ENCODE data around the gene VSIG2. TPM values are rescaled to one million over a fixed set of nuclear protein-coding genes. Genes with fewer than 3 reads are reported as not detected.

The VSIG2 gene
- total RNA-seq, 2 experiments from 2014 or later, result not detected

GRCh38 chr11:124762624-124763155, 10.6 kb upstream of the VSIG2 start:
- no peak for DNase-seq
- H3K9me3 Mint-ChIP-seq (ENCODE audit: low read depth), result no peaks in the 10 kb centered on the region
- H3K27me3 Mint-ChIP-seq, result peaks cover 31% of the 10 kb centered on the region
- no peak overlapping the region for H3K27ac Mint-ChIP-seq
- H3K4me3 Mint-ChIP-seq, result peak overlapping the region; percentile 81
- POLR2A ChIA-PET, result interaction anchor here (1.0 kb wide), 1 partner anchor 90 kb away, joined by 3 read pairs; the partner anchor contains the start of genes SIAE and SPA17
- CTCF ChIA-PET, result interaction anchor here (0.6 to 8.2 kb wide), 23 partner anchors 8 to 754 kb away, joined by 3 to 79 read pairs (median 5); partner anchors contain the start of genes NRGN, SIAE and SPA17
- H3K36me3 Mint-ChIP-seq (ENCODE audit: low read depth), result peaks cover 2% of the 10 kb centered on the region
- peaks cover 21% of the 10 kb centered on the region for H3K4me1 Mint-ChIP-seq
- peak; percentile 21 for ATAC-seq
- intact Hi-C loops (cut with DNase I, micrococcal nuclease), result loop anchor here (1.0 to 2.0 kb wide), 13 partner anchors 16 to 348 kb away; partner anchors contain the start of genes NRGN (in 1 of the 2), SIAE (in 1 of the 2), SPA17 (in 1 of the 2) and TBRG1 (in 1 of the 2)

GRCh38 chr11:124762105-124762623, 10.1 kb upstream of the VSIG2 start, which contains the start of gene ESAM:
Gene ESAM, minus strand, starts transcription at chr11:124762290. Its CDS starts 136 bp downstream, at chr11:124762154.
- Mint-ChIP-seq H3K27me3 (peaks cover 36% of the 10 kb centered on the region), H3K27ac (peak within 1 kb of the TSS; percentile 67), H3K36me3 (ENCODE audit: low read depth) (peaks cover 2% of the 10 kb centered on the region), H3K9me3 (ENCODE audit: low read depth) (no peaks in the 10 kb centered on the region), H3K4me1 (peaks cover 21% of the 10 kb centered on the region), H3K4me3 (peak within 1 kb of the TSS; percentile 81)
- ChIA-PET CTCF (interaction anchor here (0.6 to 8.2 kb wide), 21 partner anchors 8 to 754 kb away, joined by 3 to 79 read pairs (median 8); partner anchors contain the start of genes SIAE and SPA17), POLR2A (interaction anchor here (1.0 kb wide), 1 partner anchor 89 kb away, joined by 3 read pairs; the partner anchor contains the start of genes SIAE and SPA17)
- intact Hi-C loops (cut with DNase I, micrococcal nuclease), result loop anchor here (1.0 to 2.0 kb wide), 7 partner anchors 15 to 347 kb away; partner anchors contain the start of genes NRGN (in 1 of the 2) and TBRG1 (in 1 of the 2)
- DNase-seq, result peak; percentile 81
- ATAC-seq, result peak; percentile 67

DNA sequence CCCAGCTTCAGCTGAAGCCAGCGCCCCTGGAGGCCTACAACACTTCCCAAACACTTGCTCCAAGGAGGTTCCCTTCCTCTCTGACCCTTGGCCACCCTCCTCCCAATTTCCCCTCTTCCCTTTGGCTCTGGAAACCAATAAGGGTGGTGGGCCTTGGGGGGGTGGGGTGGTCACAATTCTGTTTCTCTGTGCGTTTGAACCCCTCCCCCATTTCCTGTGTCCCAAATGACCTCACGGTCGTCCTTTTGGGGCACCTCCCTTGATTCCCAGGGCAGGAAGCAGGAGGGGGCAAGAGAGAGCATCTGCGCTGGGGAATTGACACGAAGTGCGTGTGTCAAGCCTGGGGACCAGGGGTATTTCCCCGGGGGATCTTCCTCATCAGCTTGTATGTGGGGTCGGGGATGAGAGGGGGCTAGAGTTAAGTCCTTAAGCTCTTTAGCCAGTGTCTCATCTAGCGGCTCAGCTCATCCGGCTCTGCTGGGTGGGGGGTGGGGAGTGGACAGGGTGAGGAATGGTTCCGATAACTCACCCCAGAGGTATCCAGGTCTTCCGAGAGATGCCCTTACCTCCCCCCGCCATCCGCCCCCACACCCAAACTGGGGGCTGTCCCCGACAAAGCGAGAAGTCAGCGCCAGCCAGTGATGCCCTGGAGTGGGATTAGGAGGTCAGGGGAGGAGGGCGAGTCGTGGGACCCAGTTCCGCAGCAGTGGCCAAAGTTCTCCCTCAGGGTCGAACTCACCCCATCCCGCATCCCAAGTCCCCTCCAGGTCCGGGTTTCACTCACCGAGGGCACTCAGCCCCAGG, 9.4 kb upstream of the VSIG2 start:
- Mint-ChIP-seq H3K4me1 (peaks cover 21% of the 10 kb centered on the region), H3K27ac (no peak overlapping the region), H3K27me3 (peaks cover 42% of the 10 kb centered on the region), H3K36me3 (ENCODE audit: low read depth) (no peaks in the 10 kb centered on the region), H3K4me3 (peak overlapping the region; percentile 58), H3K9me3 (ENCODE audit: low read depth) (no peaks in the 10 kb centered on the region)
- intact Hi-C loops (cut with DNase I, micrococcal nuclease), result loop anchor here (1.0 to 2.0 kb wide), 7 partner anchors 15 to 347 kb away; partner anchors contain the start of genes NRGN (in 1 of the 2) and TBRG1 (in 1 of the 2)
- ChIA-PET CTCF (interaction anchor here (1.1 to 8.2 kb wide), 8 partner anchors 8 to 110 kb away, joined by 3 to 79 read pairs (median 7); partner anchors contain the start of genes SIAE and SPA17), POLR2A (interaction anchor here (0.5 to 0.7 kb wide), 3 partner anchors 88 to 138 kb away, joined by 3 read pairs; partner anchors contain the start of gene SIAE)
- ATAC-seq, result no peak
- DNase-seq, result peak; percentile 53

- Mint-ChIP-seq H3K27ac (no peak overlapping the region), H3K36me3 (ENCODE audit: low read depth) (no peaks in the 10 kb centered on the region), H3K27me3 (peaks cover 46% of the 10 kb centered on the region), H3K4me1 (peaks cover 21% of the 10 kb centered on the region), H3K9me3 (ENCODE audit: low read depth) (no peaks in the 10 kb centered on the region), H3K4me3 (no peak overlapping the region)
- CTCF ChIA-PET, result interaction anchor here (0.8 to 8.2 kb wide), 6 partner anchors 9 to 111 kb away, joined by 3 to 79 read pairs (median 3); partner anchors contain the start of genes SIAE and SPA17
- intact Hi-C loops (cut with DNase I, micrococcal nuclease), result no loop called here
- DNase-seq (no peak), ATAC-seq (no peak)
- POLR2A ChIA-PET, result interaction anchor here (0.7 kb wide), 1 partner anchor 137 kb away, joined by 3 read pairs; no protein-coding TSS in a partner anchor
Measured at GRCh38 chr11:124760806-124761205, 8.8 kb upstream of the VSIG2 start.

- no peaks in the 10 kb centered on the region for H3K9me3 Mint-ChIP-seq (ENCODE audit: low read depth)
- H3K27ac Mint-ChIP-seq, result no peak overlapping the region
- POLR2A ChIA-PET, result interaction anchor here (0.7 kb wide), 1 partner anchor 16 kb away, joined by 3 read pairs; no protein-coding TSS in a partner anchor
- CTCF ChIA-PET, result interaction anchor here (0.8 to 8.2 kb wide), 5 partner anchors 13 to 112 kb away, joined by 3 to 79 read pairs (median 4); no protein-coding TSS in a partner anchor
- H3K36me3 Mint-ChIP-seq (ENCODE audit: low read depth), result no peaks in the 10 kb centered on the region
- DNase-seq (no peak), ATAC-seq (no peak)
- peaks cover 21% of the 10 kb centered on the region for H3K4me1 Mint-ChIP-seq
- no peak overlapping the region for H3K4me3 Mint-ChIP-seq
- intact Hi-C loops (cut with DNase I, micrococcal nuclease), result no loop called here
- H3K27me3 Mint-ChIP-seq, result peaks cover 46% of the 10 kb centered on the region
Measured at GRCh38 chr11:124760205-124760652, 8.2 kb upstream of the VSIG2 start.

- Mint-ChIP-seq H3K27ac (no peak overlapping the region), H3K9me3 (ENCODE audit: low read depth) (no peaks in the 10 kb centered on the region), H3K4me3 (no peak overlapping the region), H3K4me1 (peaks cover 21% of the 10 kb centered on the region), H3K27me3 (peaks cover 46% of the 10 kb centered on the region), H3K36me3 (ENCODE audit: low read depth) (no peaks in the 10 kb centered on the region)
- CTCF ChIA-PET, result interaction anchor here (1.6 to 8.2 kb wide), 7 partner anchors 11 to 130 kb away, joined by 4 to 79 read pairs (median 10); partner anchors contain the start of gene NRGN
- intact Hi-C loops (cut with DNase I, micrococcal nuclease), result no loop called here
- ATAC-seq (no peak), DNase-seq (no peak)
- POLR2A ChIA-PET, result interaction anchor here (0.7 kb wide), 1 partner anchor 16 kb away, joined by 3 read pairs; no protein-coding TSS in a partner anchor
Measured at GRCh38 chr11:124759266-124760204, 7.5 kb upstream of the VSIG2 start.

GRCh38 chr11:124758355-124759265, 6.6 kb upstream of the VSIG2 start:
- Mint-ChIP-seq H3K27me3 (peaks cover 46% of the 10 kb centered on the region), H3K4me1 (peaks cover 21% of the 10 kb centered on the region), H3K4me3 (peak overlapping the region; percentile 57), H3K36me3 (ENCODE audit: low read depth) (no peaks in the 10 kb centered on the region), H3K9me3 (ENCODE audit: low read depth) (no peaks in the 10 kb centered on the region), H3K27ac (no peak overlapping the region)
- intact Hi-C loops (cut with DNase I, micrococcal nuclease), result loop anchor here in 1 of 2 experiments (1.0 kb wide), 2 partner anchors 79 to 108 kb away; no protein-coding TSS in a partner anchor
- ChIA-PET CTCF (interaction anchor here (0.6 to 8.2 kb wide), 19 partner anchors 10 to 588 kb away, joined by 3 to 79 read pairs (median 5); partner anchors contain the start of genes MSANTD2 and NRGN), POLR2A (no interaction called here)
- ATAC-seq (peak; percentile 83), DNase-seq (peak; percentile 88)

- DNase-seq, result no peak
- no peak overlapping the region for H3K27ac Mint-ChIP-seq
- no peak for ATAC-seq
- H3K27me3 Mint-ChIP-seq, result peaks cover 44% of the 10 kb centered on the region
- H3K4me1 Mint-ChIP-seq, result peaks cover 18% of the 10 kb centered on the region
- H3K4me3 Mint-ChIP-seq, result no peak overlapping the region
- intact Hi-C loops (cut with DNase I, micrococcal nuclease), result no loop called here
- H3K9me3 Mint-ChIP-seq (ENCODE audit: low read depth), result no peaks in the 10 kb centered on the region
- POLR2A ChIA-PET, result interaction anchor here (0.7 kb wide), 1 partner anchor 196 kb away, joined by 3 read pairs; no protein-coding TSS in a partner anchor
- CTCF ChIA-PET, result interaction anchor here (1.1 to 8.2 kb wide), 5 partner anchors 9 to 79 kb away, joined by 3 to 79 read pairs (median 10); partner anchors contain the start of genes MSANTD2 and NRGN
- no peaks in the 10 kb centered on the region for H3K36me3 Mint-ChIP-seq (ENCODE audit: low read depth)
Measured at GRCh38 chr11:124757320-124757719, 5.3 kb upstream of the VSIG2 start.

GRCh38 chr11:124756753-124757227, 4.7 kb upstream of the VSIG2 start:
- peaks cover 16% of the 10 kb centered on the region for H3K4me1 Mint-ChIP-seq
- peaks cover 43% of the 10 kb centered on the region for H3K27me3 Mint-ChIP-seq
- intact Hi-C loops (cut with DNase I, micrococcal nuclease), result no loop called here
- ATAC-seq (no peak), DNase-seq (no peak)
- no peaks in the 10 kb centered on the region for H3K36me3 Mint-ChIP-seq (ENCODE audit: low read depth)
- H3K27ac Mint-ChIP-seq, result no peak overlapping the region
- no peak overlapping the region for H3K4me3 Mint-ChIP-seq
- ChIA-PET CTCF (interaction anchor here (1.1 to 3.2 kb wide), 4 partner anchors 10 to 80 kb away, joined by 3 to 10 read pairs (median 6); partner anchors contain the start of genes MSANTD2 and NRGN), POLR2A (interaction anchor here (0.7 kb wide), 1 partner anchor 197 kb away, joined by 3 read pairs; no protein-coding TSS in a partner anchor)
- no peaks in the 10 kb centered on the region for H3K9me3 Mint-ChIP-seq (ENCODE audit: low read depth)

Measured in activated CD4-positive, alpha-beta T cell treated with anti-CD3 and anti-CD28 coated beads for 36 hours (primary cell).